ENCODE data around the gene ATP7B. TPM values are rescaled to one million over a fixed set of nuclear protein-coding genes. Genes with fewer than 3 reads are reported as not detected.

The ATP7B gene
- total RNA-seq, 4 donors from 2014 or later = 17.6 to 32.9 (median 22.6) TPM

GRCh38 chr13:51933466-51934058 is 77.7 kb downstream of the ATP7B start:
- H3K4me3 ChIP-seq = no peak overlapping the region
- H3K27me3 ChIP-seq = no peaks in the 10 kb centered on the region
- intact Hi-C loops (cut with DNase I; ENCODE audit: low total_unique reads) = no loop called here
- H3K4me1 ChIP-seq = no peaks in the 10 kb centered on the region
- in situ Hi-C loops (cut with MboI; ENCODE audit: low pct_ligation_motif_present in 1 of 4, low pct_unique_long_range_greater_than_20kb in 1 of 4, low sequenced_read_pairs in 3 of 4) = no loop called here
- TF ChIP-seq, protein P1, sequence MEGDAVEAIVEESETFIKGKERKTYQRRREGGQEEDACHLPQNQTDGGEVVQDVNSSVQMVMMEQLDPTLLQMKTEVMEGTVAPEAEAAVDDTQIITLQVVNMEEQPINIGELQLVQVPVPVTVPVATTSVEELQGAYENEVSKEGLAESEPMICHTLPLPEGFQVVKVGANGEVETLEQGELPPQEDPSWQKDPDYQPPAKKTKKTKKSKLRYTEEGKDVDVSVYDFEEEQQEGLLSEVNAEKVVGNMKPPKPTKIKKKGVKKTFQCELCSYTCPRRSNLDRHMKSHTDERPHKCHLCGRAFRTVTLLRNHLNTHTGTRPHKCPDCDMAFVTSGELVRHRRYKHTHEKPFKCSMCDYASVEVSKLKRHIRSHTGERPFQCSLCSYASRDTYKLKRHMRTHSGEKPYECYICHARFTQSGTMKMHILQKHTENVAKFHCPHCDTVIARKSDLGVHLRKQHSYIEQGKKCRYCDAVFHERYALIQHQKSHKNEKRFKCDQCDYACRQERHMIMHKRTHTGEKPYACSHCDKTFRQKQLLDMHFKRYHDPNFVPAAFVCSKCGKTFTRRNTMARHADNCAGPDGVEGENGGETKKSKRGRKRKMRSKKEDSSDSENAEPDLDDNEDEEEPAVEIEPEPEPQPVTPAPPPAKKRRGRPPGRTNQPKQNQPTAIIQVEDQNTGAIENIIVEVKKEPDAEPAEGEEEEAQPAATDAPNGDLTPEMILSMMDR (IDR thresholded peaks at IDR 0.05) = no peak
- TF ChIP-seq POLR2A (IDR thresholded peaks at IDR 0.05) = no peak
- no peak for TF ChIP-seq POLR2AphosphoS5 (IDR thresholded peaks at IDR 0.05)
- DNase-seq = no peak
- peaks cover 0 to 10% (median 0%) of the 10 kb centered on the region in 4 donors for H3K36me3 ChIP-seq
- H3K27ac ChIP-seq = no peak overlapping the region
- H3K9me3 ChIP-seq = no peaks in the 10 kb centered on the region
- 85 to 89% methylated on average over 10 to 14 of the region's 14 CpGs for WGBS, 2 donors (ENCODE audit: low coverage in 1 of 2)

- H3K27me3 ChIP-seq = no peaks in the 10 kb centered on the region
- DNase-seq = no peak
- no peaks in the 10 kb centered on the region for H3K4me1 ChIP-seq
- TF ChIP-seq POLR2A (IDR thresholded peaks at IDR 0.05) = no peak
- in situ Hi-C loops (cut with MboI; ENCODE audit: low pct_ligation_motif_present in 1 of 4, low pct_unique_long_range_greater_than_20kb in 1 of 4, low sequenced_read_pairs in 3 of 4) (no loop called here), intact Hi-C loops (cut with DNase I; ENCODE audit: low total_unique reads) (no loop called here)
- H3K4me3 ChIP-seq = no peak overlapping the region
- no peak overlapping the region for H3K27ac ChIP-seq
- WGBS, 2 donors (ENCODE audit: low coverage in 1 of 2) = 90 to 99% methylated on average over 2 to 9 of the region's 9 CpGs
- peaks cover 0 to 10% (median 0%) of the 10 kb centered on the region in 4 donors for H3K36me3 ChIP-seq
- H3K9me3 ChIP-seq = no peaks in the 10 kb centered on the region
Observed at GRCh38 chr13:51932231-51932630, 79.0 kb downstream of the ATP7B start.

- peaks cover 0 to 10% (median 0%) of the 10 kb centered on the region in 4 donors for H3K36me3 ChIP-seq
- no peak overlapping the region for H3K27ac ChIP-seq
- intact Hi-C loops (cut with DNase I; ENCODE audit: low total_unique reads) = no loop called here
- no peaks in the 10 kb centered on the region for H3K27me3 ChIP-seq
- DNase-seq = no peak
- no peaks in the 10 kb centered on the region for H3K9me3 ChIP-seq
- TF ChIP-seq EP300 (IDR thresholded peaks at IDR 0.05; ENCODE audit: low read depth) (no peak), POLR2AphosphoS5 (IDR thresholded peaks at IDR 0.05) (no peak), POLR2A (IDR thresholded peaks at IDR 0.05) (no peak)
- TF ChIP-seq, protein P1 (IDR thresholded peaks at IDR 0.05) = no peak
- no peak overlapping the region for H3K4me3 ChIP-seq
- H3K4me1 ChIP-seq = no peaks in the 10 kb centered on the region
- WGBS, 2 donors (ENCODE audit: low coverage in 1 of 2) = 92 to 97% methylated on average over 2 to 6 of the region's 6 CpGs
- in situ Hi-C loops (cut with MboI; ENCODE audit: low pct_ligation_motif_present in 1 of 4, low pct_unique_long_range_greater_than_20kb in 1 of 4, low sequenced_read_pairs in 3 of 4) = no loop called here
Observed at GRCh38 chr13:51931606-51932005, 79.6 kb downstream of the ATP7B start.

GRCh38 chr13:51929699-51930098 is 81.6 kb downstream of the ATP7B start:
- in situ Hi-C loops (cut with MboI; ENCODE audit: low pct_ligation_motif_present in 1 of 4, low pct_unique_long_range_greater_than_20kb in 1 of 4, low sequenced_read_pairs in 3 of 4) = no loop called here
- intact Hi-C loops (cut with DNase I; ENCODE audit: low total_unique reads) = no loop called here
- 89 to 100% methylated on average over 2 to 5 of the region's 5 CpGs for WGBS, 2 donors (ENCODE audit: low coverage in 1 of 2)
- Histone ChIP-seq H3K9me3 (no peaks in the 10 kb centered on the region), H3K4me1 (no peaks in the 10 kb centered on the region), H3K36me3 (peaks cover 0 to 10% (median 0%) of the 10 kb centered on the region in 4 donors), H3K27ac (no peak overlapping the region), H3K27me3 (no peaks in the 10 kb centered on the region), H3K4me3 (no peak overlapping the region)
- DNase-seq = no peak
- TF ChIP-seq, protein P1 (IDR thresholded peaks at IDR 0.05) = no peak
- no peak for TF ChIP-seq POLR2A (IDR thresholded peaks at IDR 0.05)
- no peak for TF ChIP-seq EP300 (IDR thresholded peaks at IDR 0.05; ENCODE audit: low read depth)
- no peak for TF ChIP-seq POLR2AphosphoS5 (IDR thresholded peaks at IDR 0.05)

DNA sequence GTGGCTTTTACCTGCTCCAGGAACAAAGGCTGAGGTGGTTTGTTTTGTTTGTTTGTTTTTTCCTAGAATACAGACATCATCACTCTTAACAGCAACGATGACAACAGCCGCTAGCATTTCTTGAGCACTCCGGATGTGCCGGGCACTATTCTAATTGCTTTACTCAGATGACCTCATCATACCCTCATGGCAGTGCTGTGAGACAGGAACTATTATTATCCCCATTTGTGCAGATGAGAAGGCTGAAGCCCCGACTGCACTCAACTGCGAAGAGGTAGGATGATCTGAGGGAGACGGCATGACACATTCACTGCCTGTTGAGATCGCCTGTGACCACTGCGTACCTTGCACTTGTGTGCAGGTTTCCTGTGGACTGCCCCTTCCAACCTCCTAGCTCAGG is 83.0 kb downstream of the ATP7B start:
- TF ChIP-seq POLR2AphosphoS5 (IDR thresholded peaks at IDR 0.05) (no peak), EP300 (IDR thresholded peaks at IDR 0.05; ENCODE audit: low read depth) (no peak), POLR2A (IDR thresholded peaks at IDR 0.05) (no peak)
- TF ChIP-seq, protein P1 (IDR thresholded peaks at IDR 0.05) = no peak
- H3K36me3 ChIP-seq = no peaks in the 10 kb centered on the region
- no peaks in the 10 kb centered on the region for H3K4me1 ChIP-seq
- 85 to 96% methylated on average over 5 to 9 of the region's 9 CpGs for WGBS, 2 donors (ENCODE audit: low coverage in 1 of 2)
- intact Hi-C loops (cut with DNase I; ENCODE audit: low total_unique reads) (no loop called here), in situ Hi-C loops (cut with MboI; ENCODE audit: low pct_ligation_motif_present in 1 of 4, low pct_unique_long_range_greater_than_20kb in 1 of 4, low sequenced_read_pairs in 3 of 4) (no loop called here)
- H3K4me3 ChIP-seq = no peak overlapping the region
- no peak for DNase-seq
- no peaks in the 10 kb centered on the region for H3K27me3 ChIP-seq
- no peak overlapping the region for H3K27ac ChIP-seq
- no peaks in the 10 kb centered on the region for H3K9me3 ChIP-seq

Measured in transverse colon (tissue), 4 donors.